ENCODE results near the gene TMEM106C.

TMEM106C gene

GRCh38 chr12:47979686-47980085, 16.3 kb downstream of the TMEM106C start:
- no peak for DNase-seq (ENCODE audit: low read depth in 2 of 2)

GRCh38 chr12:47980197-47980596, 16.8 kb downstream of the TMEM106C start:
- DNase-seq (ENCODE audit: low read depth in 2 of 2), result no peak

GRCh38 chr12:47980779-47981495, 17.5 kb downstream of the TMEM106C start:
- no peak for DNase-seq (ENCODE audit: low read depth in 2 of 2)

DNA sequence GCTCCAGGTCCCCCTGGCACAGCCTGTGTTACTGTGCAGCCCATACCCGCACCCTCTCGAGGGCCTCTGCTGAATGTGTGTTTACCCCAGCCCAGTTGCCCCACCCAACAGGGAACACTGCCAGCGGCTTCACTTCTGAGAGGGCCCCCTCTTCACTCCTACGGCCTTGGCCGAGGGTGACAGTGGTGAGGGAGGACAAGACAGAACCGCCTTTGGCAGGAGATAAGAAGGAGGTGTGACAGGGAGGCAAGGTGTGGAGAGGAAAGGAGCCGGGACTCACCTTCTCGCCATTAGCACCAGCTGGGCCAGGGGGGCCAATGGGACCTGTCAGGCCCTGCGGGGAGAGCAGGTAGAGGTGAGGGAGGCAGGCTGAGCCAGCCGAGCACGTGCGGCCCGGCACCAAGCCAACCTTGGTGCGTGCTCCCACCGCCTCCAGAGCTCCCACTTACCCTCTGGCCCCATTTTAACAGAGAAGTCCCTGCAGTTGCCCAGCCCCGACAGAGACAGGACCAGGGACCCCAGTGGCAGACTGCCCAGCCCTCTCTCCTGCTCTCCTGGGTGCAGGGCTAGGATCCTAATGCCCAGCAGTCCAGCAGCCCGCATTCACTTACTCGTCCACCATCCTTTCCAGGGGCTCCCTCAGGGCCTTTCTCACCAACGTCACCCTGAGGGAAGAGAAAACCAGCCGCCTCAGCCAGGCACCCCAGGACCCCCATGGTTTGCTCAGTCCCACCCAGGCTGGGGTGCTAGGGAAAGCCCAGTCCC, 18.3 kb downstream of the TMEM106C start:
- no peak for DNase-seq (ENCODE audit: low read depth in 2 of 2)

GRCh38 chr12:47982311-47982710, 18.9 kb downstream of the TMEM106C start:
- DNase-seq (ENCODE audit: low read depth in 2 of 2), result no peak

GRCh38 chr12:47982770-47983169, 19.4 kb downstream of the TMEM106C start:
- DNase-seq (ENCODE audit: low read depth in 2 of 2), result no peak

DNA sequence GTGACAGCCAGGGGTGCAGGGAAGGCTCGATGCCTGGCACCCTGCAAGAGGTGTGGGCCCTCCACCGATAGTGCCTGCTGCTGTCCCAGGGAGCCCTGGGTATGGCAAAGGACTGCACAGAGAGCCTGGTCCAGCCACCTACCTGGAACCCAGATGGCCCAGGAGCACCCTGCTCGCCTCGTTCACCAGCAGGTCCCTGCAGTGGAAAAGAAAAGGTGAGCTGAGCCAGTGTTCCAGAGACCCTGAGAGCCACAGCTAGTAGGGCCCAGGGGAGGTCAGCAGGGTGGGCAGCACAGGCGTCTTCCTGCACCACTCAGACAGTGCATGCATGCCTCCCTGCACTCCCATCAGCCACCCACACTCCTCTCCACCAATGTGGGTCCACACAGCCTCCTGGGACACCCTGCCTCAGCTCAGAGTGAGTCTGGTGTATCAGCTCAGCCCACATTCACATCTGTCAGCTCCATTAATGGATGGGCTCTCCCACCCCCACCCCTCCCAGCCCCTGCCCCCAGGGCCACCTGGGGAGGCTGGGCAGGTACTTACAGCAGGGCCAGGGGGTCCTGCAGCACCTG, 20.2 kb downstream of the TMEM106C start:
- no peak for DNase-seq (ENCODE audit: low read depth in 2 of 2)

GRCh38 chr12:47984331-47984801, 21.0 kb downstream of the TMEM106C start:
- no peak for DNase-seq (ENCODE audit: low read depth in 2 of 2)

DNA sequence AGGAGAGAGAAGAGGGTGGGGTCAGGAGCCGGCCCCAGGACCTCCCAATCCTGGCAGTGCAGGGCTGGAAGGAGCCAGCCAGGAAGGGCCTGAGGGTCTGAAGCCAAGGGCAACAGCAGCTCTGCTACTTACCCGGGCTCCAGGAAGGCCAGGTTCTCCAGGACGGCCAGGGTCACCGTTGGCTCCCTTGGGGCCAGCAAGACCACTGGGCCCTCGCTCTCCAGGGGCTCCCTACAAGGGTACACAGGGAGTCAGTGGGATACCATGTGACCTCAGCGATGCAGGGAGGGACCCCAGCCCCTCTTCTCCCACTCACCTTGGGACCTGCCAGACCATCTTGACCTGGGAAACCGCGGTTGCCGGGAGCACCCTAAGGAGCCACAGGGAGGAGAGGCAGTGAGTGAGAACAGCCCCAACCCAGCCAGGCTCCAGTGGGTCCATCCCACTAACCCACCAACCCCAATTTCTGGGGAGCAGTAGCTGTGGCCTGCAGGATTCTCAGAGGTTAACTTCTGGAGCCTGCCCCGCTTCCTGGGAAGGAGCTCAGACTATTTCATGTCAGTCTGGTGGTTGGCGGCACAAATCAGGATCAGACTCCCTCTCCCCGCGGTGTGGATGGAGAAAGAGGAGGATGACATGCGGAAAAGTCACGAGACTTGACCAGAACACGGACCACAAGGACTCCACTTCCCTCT, 22.3 kb downstream of the TMEM106C start:
- no peak for DNase-seq (ENCODE audit: low read depth in 2 of 2)

- no peak for DNase-seq (ENCODE audit: low read depth in 2 of 2)
Observed at GRCh38 chr12:47986291-47986660, 22.9 kb downstream of the TMEM106C start.

DNA sequence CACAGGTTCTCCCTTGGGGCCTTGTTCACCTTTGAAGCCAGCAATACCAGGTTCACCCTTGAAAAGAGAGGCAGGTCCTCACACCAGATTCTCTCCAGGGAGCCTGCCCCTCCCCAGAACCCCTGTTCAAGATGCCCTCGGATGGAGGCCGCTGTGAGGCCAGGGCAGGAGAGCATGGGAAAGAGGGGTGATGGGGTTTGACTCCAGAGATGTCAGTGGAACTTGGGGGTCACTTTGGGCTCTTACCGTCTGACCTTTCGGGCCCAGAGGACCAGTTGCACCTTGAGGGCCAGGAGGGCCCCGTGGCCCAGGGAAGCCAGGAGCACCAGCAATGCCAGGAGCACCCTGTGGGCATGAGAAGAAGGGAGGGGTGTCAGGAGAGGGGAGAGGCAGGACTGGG, 23.4 kb downstream of the TMEM106C start:
- DNase-seq (ENCODE audit: low read depth in 2 of 2), result no peak

DNA sequence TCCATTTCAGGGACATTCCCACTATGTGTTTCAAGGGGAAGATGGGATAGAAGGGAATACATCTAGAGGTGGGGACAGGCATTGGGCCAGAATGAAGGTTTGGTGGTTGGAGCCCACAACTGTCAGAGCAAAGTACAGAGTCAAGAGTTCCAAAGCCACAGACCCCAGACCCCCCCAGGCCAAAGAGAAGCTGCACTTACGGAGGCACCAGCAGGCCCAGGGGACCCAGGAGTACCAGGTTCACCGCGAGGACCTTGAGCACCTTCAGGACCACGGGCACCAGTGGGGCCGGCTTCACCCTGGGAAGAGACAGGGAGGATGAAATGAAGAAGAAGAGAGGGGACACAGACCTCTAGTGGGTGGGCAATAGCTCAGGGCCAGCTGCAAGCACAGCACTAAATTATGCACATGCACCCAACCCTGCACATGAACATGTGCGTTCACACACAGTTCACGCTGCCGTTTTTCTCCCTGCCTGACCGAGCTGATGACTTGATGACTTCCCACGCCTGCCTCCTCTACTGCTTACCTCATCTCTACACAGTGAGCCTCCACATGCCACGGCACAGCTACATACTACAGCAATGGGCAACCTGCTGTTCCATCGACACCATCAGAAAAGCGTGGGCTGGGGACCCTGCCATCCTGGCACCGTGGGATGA, 24.1 kb downstream of the TMEM106C start:
- no peak for DNase-seq (ENCODE audit: low read depth in 2 of 2)

DNA sequence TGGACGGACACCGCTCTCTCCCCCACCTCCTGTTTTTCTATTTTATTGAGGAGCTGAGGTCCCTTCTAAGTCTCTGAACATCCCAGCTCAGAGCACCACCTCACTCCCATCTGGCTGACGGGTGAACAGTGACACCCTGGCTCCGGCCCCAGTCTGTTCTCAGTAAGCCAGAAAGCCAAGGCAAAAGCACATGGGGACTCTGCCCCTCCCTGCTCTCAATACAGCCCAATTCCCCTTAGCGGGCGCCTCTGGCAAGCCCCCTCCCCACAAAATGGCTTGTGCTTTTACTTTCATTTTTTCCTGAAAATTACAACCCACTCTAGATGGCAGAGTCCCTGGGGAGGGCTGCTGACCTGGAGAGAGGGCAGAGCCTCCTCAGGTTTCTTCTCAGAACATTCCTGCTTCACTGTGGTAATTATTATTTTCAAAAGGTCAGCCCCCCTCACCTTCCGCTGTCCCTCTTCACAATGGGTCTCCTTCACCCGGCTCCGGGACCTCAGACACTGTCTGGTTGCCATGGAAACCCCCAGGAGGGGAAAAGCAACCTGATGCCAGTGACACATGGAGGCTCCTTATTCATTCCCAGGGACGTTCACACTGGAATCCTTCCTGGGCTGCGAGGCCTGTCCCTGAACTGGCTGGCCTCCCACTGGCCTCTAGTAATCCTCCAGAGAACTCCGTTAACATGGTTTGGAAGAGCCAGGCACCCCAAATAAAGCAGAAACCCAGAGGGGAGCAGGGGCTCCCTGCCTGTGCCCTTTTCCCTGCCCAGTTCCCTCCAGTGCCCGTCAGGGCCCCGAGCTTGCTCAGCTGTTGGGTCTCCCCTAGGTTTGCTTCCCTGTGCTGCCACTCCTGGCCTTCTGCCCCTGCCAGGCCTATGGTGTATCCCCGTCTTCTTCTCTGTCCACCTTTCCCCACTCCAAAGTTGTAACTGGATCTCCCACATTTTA, 25.0 kb downstream of the TMEM106C start:
- DNase-seq (ENCODE audit: low read depth in 2 of 2), result no peak

- DNase-seq (ENCODE audit: low read depth in 2 of 2), result no peak
Observed at GRCh38 chr12:47989023-47989417, 25.6 kb downstream of the TMEM106C start.

GRCh38 chr12:47989666-47990065, 26.3 kb downstream of the TMEM106C start:
- no peak for DNase-seq (ENCODE audit: low read depth in 2 of 2)

- DNase-seq (ENCODE audit: low read depth in 2 of 2), result peak in 1 of 2 donors; percentile 19
Observed at GRCh38 chr12:47990351-47991105, 27.1 kb downstream of the TMEM106C start.

GRCh38 chr12:47991106-47992061, 28.0 kb downstream of the TMEM106C start:
- no peak for DNase-seq (ENCODE audit: low read depth in 2 of 2)

DNA sequence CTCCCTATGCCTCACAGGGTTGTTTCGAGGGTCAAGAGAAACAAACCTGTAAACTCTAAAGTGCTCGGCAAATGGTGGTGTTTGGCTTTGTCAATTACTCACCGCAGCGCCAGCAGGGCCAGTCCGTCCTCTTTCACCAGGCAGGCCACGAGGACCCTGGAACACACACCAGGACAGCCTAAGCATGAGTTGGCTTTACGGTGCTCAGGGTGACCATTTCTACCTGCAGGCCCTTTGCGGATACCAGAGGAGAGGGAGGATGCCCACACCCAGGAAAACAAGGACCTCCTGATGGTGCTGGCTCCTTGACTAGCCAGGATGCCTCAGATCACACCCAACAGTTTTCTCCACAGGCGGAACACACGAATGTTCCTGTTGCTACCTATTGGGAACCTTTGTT, 29.4 kb downstream of the TMEM106C start:
- DNase-seq (ENCODE audit: low read depth in 2 of 2), result no peak

- DNase-seq (ENCODE audit: low read depth in 2 of 2), result no peak
Observed at GRCh38 chr12:47993491-47993890, 30.1 kb downstream of the TMEM106C start.

All from stimulated activated CD8-positive, alpha-beta memory T cell treated with anti-CD3 and anti-CD28 coated beads, Interleukin-15, amount 100 ng/mL, for 4 hours (primary cell).